K562 (cell line): ENCODE data around the gene AMZ1. TPM values are rescaled to one million over a fixed set of nuclear protein-coding genes. Genes with fewer than 3 reads are reported as not detected.

ENCODE experiments used
- ATF7 ChIP-seq: fragments of 450-650 bp; IDR thresholded peaks from 2 replicates; pipeline ENCODE4 v1.7.1; 2014; ENCODE audit warnings: mild to moderate bottlenecking, moderate library complexity
- CHD2 ChIP-seq: IDR thresholded peaks from 2 replicates; pipeline ENCODE4 v1.6.1; 2011; ENCODE audit warnings: low read depth, low read length
- CSDE1 ChIP-seq, 2 experiments: fragments of 450-650 bp; IDR thresholded peaks; 2 replicates each; pipeline ENCODE4 v1.6.1; 2016; ENCODE audit warnings: mild to moderate bottlenecking in 1 of 2
- GTF2F1 ChIP-seq: IDR thresholded peaks from 2 replicates; pipeline ENCODE4 v1.6.1; 2011; ENCODE audit warnings: low read depth, low read length, improper control_type of control experiment
- JUND ChIP-seq, 2 experiments: IDR thresholded peaks; 2 replicates in 1 of 2; 3 replicates in 1 of 2; pipeline ENCODE4 v1.6.1; 2011; ENCODE audit warnings: borderline replicate concordance in 2 of 2, low read depth in 2 of 2, low read length in 2 of 2, improper control_type of control experiment in 1 of 2, missing biosample characterization in 1 of 2, missing genetic modification characterization in 1 of 2, missing genetic modification reagents in 1 of 2
- MTA3 ChIP-seq: fragments of 450-650 bp; formaldehyde crosslinking; IDR thresholded peaks from 2 replicates; pipeline ENCODE4 v1.6.1; 2017; ENCODE audit warnings: mild to moderate bottlenecking, borderline replicate concordance
- NUFIP1 ChIP-seq: fragments of 450-650 bp; IDR thresholded peaks from 2 replicates; pipeline ENCODE4 v1.6.1; 2018; ENCODE audit not compliant: partially characterized antibody
- PYGO2 ChIP-seq: fragments of 450-650 bp; IDR thresholded peaks from 2 replicates; pipeline ENCODE4 v1.6.1; 2016; ENCODE audit warnings: mild to moderate bottlenecking, missing genetic modification characterization, moderate library complexity, missing compliant biosample characterization
- RCOR1 ChIP-seq, 2 experiments: IDR thresholded peaks; 2 replicates each; pipeline ENCODE4 v1.6.1; 2012; ENCODE audit warnings: low read depth in 2 of 2, low read length in 2 of 2, borderline replicate concordance in 1 of 2, improper control_type of control experiment in 1 of 2
- REST ChIP-seq, 2 experiments: fragments of 450-650 bp; formaldehyde crosslinking in 1 of 2; IDR thresholded peaks; 2 replicates each; pipeline versions ENCODE4 v1.4.0 to v1.6.1; 2014 to 2020; ENCODE audit warnings: mild to moderate bottlenecking in 2 of 2, borderline replicate concordance in 1 of 2, low read depth in 1 of 2
- SMARCB1 ChIP-seq: IDR thresholded peaks from 2 replicates; pipeline ENCODE4 v1.6.1; 2011; ENCODE audit warnings: improper control_type of control experiment, low read depth; ENCODE audit not compliant: insufficient read length
- SMARCC2 ChIP-seq: fragments of 450-650 bp; IDR thresholded peaks from 2 replicates; pipeline ENCODE4 v1.6.1; 2017; ENCODE audit warnings: antibody characterized with exemption, moderate library complexity, mild to moderate bottlenecking, low read depth
- SMC3 ChIP-seq: conservative IDR thresholded peaks from 2 replicates; pipeline ENCODE4 v1.6.1; 2011; ENCODE audit warnings: low read depth, low read length, improper control_type of control experiment; ENCODE audit not compliant: insufficient read depth
- TFE3 ChIP-seq: fragments of 450-650 bp; formaldehyde crosslinking; IDR thresholded peaks from 2 replicates; pipeline ENCODE4 v1.4.0; 2020; ENCODE audit warnings: mild to moderate bottlenecking, mixed read lengths
- YY1 ChIP-seq, 3 experiments: IDR thresholded peaks; 2 replicates each; pipeline ENCODE4 v1.6.1; 2011; ENCODE audit warnings: low read length in 2 of 3, mild to moderate bottlenecking in 2 of 3, moderate library complexity in 2 of 3, borderline replicate concordance in 1 of 3, control low read depth in 1 of 3, low read depth in 1 of 3; ENCODE audit not compliant: insufficient read depth in 3 of 3, insufficient replicate concordance in 2 of 3, control insufficient read depth in 1 of 3, insufficient read length in 1 of 3; ENCODE audit errors: extremely low read depth in 1 of 3
- ZKSCAN3 ChIP-seq: fragments of 250-450 bp; sonication (Bioruptor Pico); IDR thresholded peaks from 2 replicates; pipeline ENCODE4 v1.4.0; 2020
- polyA plus RNA-seq, 8 experiments: library from polyadenylated mRNA; depleted of rRNA in 4 of 8; stranded (reverse) in 5 of 8; unstranded in 3 of 8; fragments of >200 nt; fragmentation: Nextera tagmentation in 2 of 8; fragmentation: Illumina TruSeq in 1 of 8; extraction: Ambion mirVana in 2 of 8; extraction: Trizol in 1 of 8; gene quantifications; 2 replicates each; pipeline versions ENCODE4 v1.2.1 to v1.2.3, GENCODE V29; 2011 to 2014; ENCODE audit warnings: inconsistent platforms in 1 of 8, missing spikeins in 1 of 8
- total RNA-seq, 7 experiments: library from RNA; depleted of rRNA in 6 of 7; stranded (reverse); fragments of >200 nt in 6 of 7; fragmentation: Illumina TruSeq in 2 of 7; extraction: Trizol in 2 of 7; gene quantifications; 2 replicates each; pipeline versions ENCODE4 v1.2.1 to v1.2.3, GENCODE V29; 2011 to 2021; ENCODE audit warnings: low replicate concordance in 1 of 7

Gene AMZ1
- total and polyA plus RNA-seq, 9 of the 15 experiments (the other 6 are each of a cell fraction or from before 2014, with no cell fraction given), result not detected

GRCh38 chr7:2709553-2710285, 21.7 kb downstream of the AMZ1 start (continued):
- TF ChIP-seq REST (IDR thresholded peaks at IDR 0.05; ENCODE audit: borderline replicate concordance) (peak; percentile 82), REST (CRISPR knock-in tag; IDR thresholded peaks at IDR 0.05; ENCODE audit: low read depth) (no peak), ZKSCAN3 (CRISPR knock-in tag) (no peak), ATF7 (peak; percentile 32; the same call in 1 of the 2 replicates), SMARCB1 (no peak), RCOR1 (IDR thresholded peaks at IDR 0.05; ENCODE audit: borderline replicate concordance in 1 of 2, low read depth in 2 of 2, low read length in 2 of 2) (peak in 1 of 2 experiments; percentile 56; a peak in 2 of 4 replicates), GTF2F1 (0 out of 2 replicates have a peak, but pooled peaks have one; percentile 34), TFE3 (CRISPR knock-in tag) (peak; percentile 63), CSDE1 (IDR thresholded peaks at IDR 0.05) (no peak), NUFIP1 (no peak), PYGO2 (no peak), JUND (IDR thresholded peaks at IDR 0.05; ENCODE audit: borderline replicate concordance, low read depth, low read length) (peak; percentile 56; the same call in 1 of the 2 replicates), JUND (tag; IDR thresholded peaks at IDR 0.05; ENCODE audit: borderline replicate concordance, low read depth, low read length) (no peak; the same call in 2 of the 3 replicates), CHD2 (0 out of 2 replicates have a peak, but pooled peaks have one; percentile 9), SMARCC2 (no peak), SMC3 (peak; percentile 95), YY1 (IDR thresholded peaks at IDR 0.05; ENCODE audit: borderline replicate concordance in 1 of 3, control insufficient read depth in 1 of 3, extremely low read depth in 1 of 3, insufficient read depth in 3 of 3, insufficient read length in 1 of 3, insufficient replicate concordance in 2 of 3, low read depth in 1 of 3, low read length in 2 of 3) (peak in 1 of 3 experiments; percentile 9), MTA3 (peak; percentile 62; the same call in 1 of the 2 replicates)
